WERI-Rb-1 (cell line): Measurements from ENCODE around the gene ESR2.
A peak's percentile ranks its signal among the peaks of the same experiment; 100 is the strongest.

Experiments
- DNase-seq: peaks from one replicate; pipeline ENCODE4 v3.0.0-alpha.2; 2020
- H3K27ac ChIP-seq: fragments of 250-450 bp; sonication (Bioruptor Pico); 2 replicates; pipeline ENCODE4 v1.5.1; 2020; ENCODE audit warnings: mild to moderate bottlenecking, moderate library complexity
- H3K27me3 ChIP-seq: fragments of 250-450 bp; sonication (Bioruptor Pico); 2 replicates; pipeline ENCODE4 v1.5.1; 2021; ENCODE audit warnings: mild to moderate bottlenecking, low read depth, moderate library complexity; ENCODE audit not compliant: insufficient read depth, severe bottlenecking
- H3K36me3 ChIP-seq: fragments of 250-450 bp; sonication (Bioruptor Pico); 2 replicates; pipeline ENCODE4 v1.5.1; 2020; ENCODE audit warnings: mild to moderate bottlenecking, moderate library complexity
- H3K4me3 ChIP-seq: 2 replicates; pipeline ENCODE4 v1.5.1; 2011; ENCODE audit warnings: low read depth, mild to moderate bottlenecking, control low read depth, low read length
- H3K9me3 ChIP-seq: fragments of 250-450 bp; sonication (Bioruptor Pico); 2 replicates; pipeline ENCODE4 v1.5.1; 2021; ENCODE audit warnings: mild to moderate bottlenecking, moderate library complexity; ENCODE audit not compliant: severe bottlenecking
- TF ChIP-seq, protein P1 (sequence below): IDR thresholded peaks from 2 replicates; pipeline ENCODE4 v1.5.1; 2011; ENCODE audit warnings: low read depth, mild to moderate bottlenecking, control low read depth, inconsistent platforms, low read length

Gene ESR2

DNA sequence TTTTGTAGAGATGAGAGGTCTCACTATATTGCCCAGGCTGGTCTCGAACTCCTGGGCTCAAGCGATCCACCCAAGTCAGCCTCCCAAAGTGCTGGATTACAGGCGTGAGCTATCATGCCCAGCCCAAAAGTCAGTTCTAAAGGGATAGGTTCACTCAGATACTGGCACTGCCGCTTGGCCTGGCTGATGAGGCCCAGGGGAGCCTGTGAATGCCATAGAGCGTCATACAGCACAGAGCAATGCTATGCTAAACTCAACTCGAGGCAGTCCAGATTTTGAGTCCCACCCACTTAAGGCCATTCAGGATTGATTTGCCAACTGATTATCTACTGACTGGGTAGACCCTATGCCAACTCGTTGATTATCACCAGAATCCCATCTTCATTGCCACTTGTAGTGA, 179.4 kb downstream of the ESR2 start:
- Histone ChIP-seq H3K9me3 (no peaks in the 10 kb centered on the region), H3K27ac (no peak overlapping the region), H3K27me3 (no peaks in the 10 kb centered on the region), H3K4me3 (no peak overlapping the region), H3K36me3 (peaks cover 19% of the 10 kb centered on the region)
- DNase-seq: no peak
- TF ChIP-seq, protein P1, sequence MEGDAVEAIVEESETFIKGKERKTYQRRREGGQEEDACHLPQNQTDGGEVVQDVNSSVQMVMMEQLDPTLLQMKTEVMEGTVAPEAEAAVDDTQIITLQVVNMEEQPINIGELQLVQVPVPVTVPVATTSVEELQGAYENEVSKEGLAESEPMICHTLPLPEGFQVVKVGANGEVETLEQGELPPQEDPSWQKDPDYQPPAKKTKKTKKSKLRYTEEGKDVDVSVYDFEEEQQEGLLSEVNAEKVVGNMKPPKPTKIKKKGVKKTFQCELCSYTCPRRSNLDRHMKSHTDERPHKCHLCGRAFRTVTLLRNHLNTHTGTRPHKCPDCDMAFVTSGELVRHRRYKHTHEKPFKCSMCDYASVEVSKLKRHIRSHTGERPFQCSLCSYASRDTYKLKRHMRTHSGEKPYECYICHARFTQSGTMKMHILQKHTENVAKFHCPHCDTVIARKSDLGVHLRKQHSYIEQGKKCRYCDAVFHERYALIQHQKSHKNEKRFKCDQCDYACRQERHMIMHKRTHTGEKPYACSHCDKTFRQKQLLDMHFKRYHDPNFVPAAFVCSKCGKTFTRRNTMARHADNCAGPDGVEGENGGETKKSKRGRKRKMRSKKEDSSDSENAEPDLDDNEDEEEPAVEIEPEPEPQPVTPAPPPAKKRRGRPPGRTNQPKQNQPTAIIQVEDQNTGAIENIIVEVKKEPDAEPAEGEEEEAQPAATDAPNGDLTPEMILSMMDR: no peak

DNA sequence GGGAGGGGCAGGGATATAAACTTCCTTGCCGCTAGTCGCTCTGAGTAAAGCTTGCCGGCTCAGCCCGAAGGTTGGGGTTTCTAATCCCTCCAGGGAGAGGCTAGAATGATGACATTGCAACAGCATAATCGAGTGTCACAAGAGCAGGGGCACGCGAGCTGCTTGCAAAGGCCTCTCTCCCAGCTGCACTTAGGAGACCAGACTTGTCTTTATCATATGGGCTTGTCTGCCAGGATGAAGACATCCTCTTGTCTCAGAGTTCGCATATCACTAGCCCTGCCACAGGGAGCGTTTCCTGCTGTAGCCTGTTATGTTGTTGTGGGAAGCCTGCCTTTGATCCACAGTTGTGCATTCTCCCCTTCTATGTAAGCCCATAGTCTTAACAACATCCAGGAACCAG, 180.0 kb downstream of the ESR2 start:
- Histone ChIP-seq H3K27me3 (no peaks in the 10 kb centered on the region), H3K36me3 (peaks cover 20% of the 10 kb centered on the region), H3K9me3 (no peaks in the 10 kb centered on the region), H3K27ac (no peak overlapping the region), H3K4me3 (no peak overlapping the region)
- TF ChIP-seq, protein P1: no peak
- DNase-seq: peak; percentile 66

DNA sequence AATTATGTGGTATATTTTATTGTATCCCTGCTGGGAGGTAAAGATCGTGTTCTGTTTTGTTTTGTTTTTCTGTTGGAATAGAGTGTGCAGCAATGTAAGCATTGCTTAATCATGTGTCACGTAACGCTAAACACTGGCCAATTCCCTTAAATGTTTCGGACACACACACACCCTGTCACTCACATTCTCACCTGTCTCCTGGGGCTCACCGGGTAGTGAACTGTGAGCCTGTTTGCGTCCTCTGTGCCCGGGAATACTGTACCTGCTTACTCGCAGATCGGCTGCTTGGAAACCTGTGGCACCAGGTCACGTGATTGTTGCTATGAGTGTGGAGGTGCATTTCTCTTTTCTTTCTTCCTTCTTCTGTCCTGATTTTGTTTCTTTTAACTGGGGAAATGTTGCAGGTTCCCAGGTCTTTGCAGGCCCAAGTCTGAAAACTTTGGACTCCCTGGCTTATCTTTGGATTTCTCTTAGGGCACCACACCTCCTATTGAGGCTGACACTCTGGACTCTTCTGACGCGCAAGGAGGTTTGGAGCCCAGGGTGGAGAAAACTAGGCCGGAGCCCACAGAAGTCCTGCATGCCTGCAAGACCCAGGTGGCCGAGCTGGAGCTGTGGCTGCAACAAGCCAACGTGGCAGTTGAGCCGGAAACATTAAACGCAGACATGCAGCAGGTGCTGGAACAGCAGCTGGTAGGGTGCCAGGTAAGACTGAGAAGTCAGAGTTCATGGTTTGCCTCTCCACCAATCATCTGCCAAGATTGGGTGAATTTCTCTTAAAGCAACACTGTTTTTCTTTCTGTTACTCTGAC, 181.1 kb downstream of the ESR2 start:
- Histone ChIP-seq H3K27ac (no peak overlapping the region), H3K36me3 (peaks cover 25% of the 10 kb centered on the region), H3K4me3 (no peak overlapping the region), H3K27me3 (no peaks in the 10 kb centered on the region), H3K9me3 (no peaks in the 10 kb centered on the region)
- TF ChIP-seq, protein P1: no peak
- DNase-seq: no peak

DNA sequence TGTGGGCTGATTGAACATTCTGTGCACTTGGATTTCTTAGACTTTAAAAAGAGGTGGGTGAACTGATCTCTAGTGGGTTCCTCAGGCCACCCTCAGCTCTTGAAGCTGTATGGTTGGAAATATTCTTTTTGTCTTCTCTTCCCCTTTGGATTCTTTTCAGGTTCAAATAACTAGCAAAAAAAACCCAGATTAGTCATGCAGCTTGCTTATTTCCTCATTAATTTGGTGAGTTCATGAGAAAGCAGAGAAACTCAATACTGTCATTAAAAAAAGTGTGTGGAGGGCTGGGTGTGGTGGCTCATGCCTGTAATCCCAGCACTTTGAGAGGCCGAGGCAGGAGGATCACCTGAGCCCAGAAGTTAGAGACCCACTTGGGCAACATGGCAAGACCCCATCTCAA, 183.4 kb downstream of the ESR2 start:
- TF ChIP-seq, protein P1: no peak
- no peak overlapping the region for H3K4me3 ChIP-seq
- DNase-seq: no peak

DNA sequence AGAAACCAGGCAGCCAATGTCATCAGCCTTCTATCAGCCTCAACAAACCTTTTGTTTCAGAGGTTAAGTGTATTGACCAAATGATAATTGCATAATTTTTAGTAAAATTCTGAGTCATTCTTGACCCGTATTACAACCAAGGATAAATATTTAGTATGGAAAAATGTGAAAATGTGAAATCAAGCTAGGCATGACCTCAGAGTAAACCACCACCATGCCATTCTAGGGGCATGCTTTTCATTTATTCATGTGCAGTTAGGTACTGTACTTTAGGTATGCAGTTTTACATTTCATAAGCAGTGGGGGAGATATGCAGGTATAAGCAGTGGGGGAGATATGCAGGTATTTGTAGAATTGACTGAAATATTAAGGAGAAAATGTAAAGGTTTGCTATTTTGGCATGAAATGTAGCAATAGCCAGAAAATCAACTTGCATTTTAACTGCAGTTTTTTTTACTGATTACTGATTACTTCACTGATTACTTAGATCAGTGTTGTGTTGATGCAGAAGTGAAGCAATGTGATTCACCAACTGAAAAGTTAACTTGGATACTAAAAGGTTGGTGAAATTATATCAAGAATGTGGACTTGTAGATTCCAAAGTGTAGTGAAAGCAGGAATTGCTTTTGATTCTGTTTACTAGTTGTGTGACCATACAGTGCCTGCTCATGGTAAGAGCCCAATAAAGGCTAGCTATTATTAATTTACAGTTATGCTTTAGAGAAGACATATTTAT, 184.2 kb downstream of the ESR2 start:
- Histone ChIP-seq H3K27me3 (no peaks in the 10 kb centered on the region), H3K4me3 (no peak overlapping the region), H3K27ac (no peak overlapping the region), H3K36me3 (peaks cover 37% of the 10 kb centered on the region), H3K9me3 (no peaks in the 10 kb centered on the region)
- TF ChIP-seq, protein P1: no peak
- DNase-seq: no peak

More for the DNA sequence above, 183.4 kb downstream of the ESR2 start:
- H3K27me3 ChIP-seq: no peaks in the 10 kb centered on the region
- H3K9me3 ChIP-seq: no peaks in the 10 kb centered on the region
- peaks cover 35% of the 10 kb centered on the region for H3K36me3 ChIP-seq
- no peak overlapping the region for H3K27ac ChIP-seq
